ENCODE data around the gene CCIN.
"Not testable (repeated sequence)": the region's sequence is repeated elsewhere in the genome, so short reads cannot be mapped to it uniquely, and the experiment has no call there.

CCIN gene

DNA sequence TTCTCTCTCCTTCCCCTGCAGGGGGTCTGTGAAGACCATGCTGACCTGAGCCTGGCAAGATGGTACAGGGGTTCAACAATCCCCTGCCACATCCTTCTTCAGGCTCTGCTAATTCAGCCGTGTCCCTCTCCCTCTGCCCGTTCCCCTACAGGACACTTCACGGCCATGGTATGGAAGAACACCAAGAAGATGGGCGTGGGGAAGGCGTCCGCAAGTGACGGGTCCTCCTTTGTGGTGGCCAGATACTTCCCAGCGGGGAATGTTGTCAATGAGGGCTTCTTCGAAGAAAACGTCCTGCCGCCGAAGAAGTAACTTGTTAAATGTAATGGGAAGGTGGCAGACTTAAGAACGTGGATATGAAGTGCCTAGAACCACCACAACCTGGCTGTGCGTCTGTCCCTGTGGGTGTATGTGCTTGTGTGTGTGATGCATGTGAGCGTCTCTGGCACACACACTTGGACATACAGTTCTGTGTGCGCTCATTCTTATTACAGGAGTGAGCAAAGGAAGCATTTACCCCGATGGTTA is 6.9 kb upstream of the CCIN start:
- DNase-seq: no peak

DNA sequence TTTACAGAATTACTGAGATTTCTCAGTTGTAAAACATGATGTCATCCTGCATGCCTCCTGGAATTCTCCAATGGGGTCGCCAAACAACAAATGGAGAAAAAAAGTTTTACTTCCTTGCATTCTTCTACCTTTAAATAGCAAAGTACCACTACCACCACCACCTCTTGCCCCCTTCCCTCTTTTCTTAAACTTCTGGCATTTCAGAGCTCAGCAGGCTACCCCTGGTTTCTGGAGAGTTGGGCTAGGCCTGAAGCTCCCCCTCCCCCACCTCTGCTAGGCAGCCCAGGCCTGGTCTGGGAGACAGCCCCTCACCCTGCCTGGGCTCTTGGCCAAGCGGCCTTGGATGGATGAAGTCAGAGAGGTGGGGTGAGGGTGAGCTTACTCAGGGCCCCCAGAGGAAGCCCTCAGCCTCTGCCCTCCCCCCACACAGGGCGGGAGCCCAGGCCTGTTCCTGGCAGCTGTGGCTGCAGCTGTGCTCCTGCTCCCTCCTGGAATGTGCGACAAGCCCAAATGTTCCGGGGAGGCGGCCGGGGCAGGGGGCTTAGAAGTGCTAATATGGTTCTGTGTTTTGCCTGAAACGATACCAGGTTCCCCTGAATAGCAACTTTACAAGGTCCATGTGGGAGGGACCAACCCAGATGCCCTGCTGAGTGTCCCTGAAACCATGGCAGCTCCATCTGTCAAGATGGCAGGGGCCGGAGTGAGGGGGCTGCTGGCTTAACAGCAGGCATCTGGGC is 6.0 kb upstream of the CCIN start:
- peak; percentile 97 for DNase-seq

GRCh38 chr9:36163786-36164170 is 5.4 kb upstream of the CCIN start:
- DNase-seq: peak; percentile 79

- no peak for DNase-seq
Observed at GRCh38 chr9:36164372-36164771, 4.8 kb upstream of the CCIN start.

- DNase-seq: no peak
Observed at GRCh38 chr9:36164989-36165388, 4.2 kb upstream of the CCIN start.

DNA sequence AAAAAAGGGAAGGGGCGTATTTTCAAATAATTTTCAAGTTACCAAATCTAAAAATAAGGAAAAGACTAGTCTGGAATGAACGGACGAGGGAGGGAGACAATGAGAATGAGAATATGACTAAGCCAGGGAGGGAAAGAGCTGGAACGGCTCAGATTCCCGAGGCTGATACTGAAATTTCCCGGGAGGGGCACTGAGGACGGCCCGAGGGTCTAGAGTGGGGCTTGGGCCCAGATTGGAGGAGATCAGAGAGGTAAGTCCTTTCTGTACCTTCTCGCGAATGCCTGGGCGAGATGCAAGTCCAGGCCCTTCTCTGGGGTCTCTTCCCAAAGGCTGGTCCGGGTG is 3.4 kb upstream of the CCIN start:
- peak; percentile 58 for DNase-seq

DNA sequence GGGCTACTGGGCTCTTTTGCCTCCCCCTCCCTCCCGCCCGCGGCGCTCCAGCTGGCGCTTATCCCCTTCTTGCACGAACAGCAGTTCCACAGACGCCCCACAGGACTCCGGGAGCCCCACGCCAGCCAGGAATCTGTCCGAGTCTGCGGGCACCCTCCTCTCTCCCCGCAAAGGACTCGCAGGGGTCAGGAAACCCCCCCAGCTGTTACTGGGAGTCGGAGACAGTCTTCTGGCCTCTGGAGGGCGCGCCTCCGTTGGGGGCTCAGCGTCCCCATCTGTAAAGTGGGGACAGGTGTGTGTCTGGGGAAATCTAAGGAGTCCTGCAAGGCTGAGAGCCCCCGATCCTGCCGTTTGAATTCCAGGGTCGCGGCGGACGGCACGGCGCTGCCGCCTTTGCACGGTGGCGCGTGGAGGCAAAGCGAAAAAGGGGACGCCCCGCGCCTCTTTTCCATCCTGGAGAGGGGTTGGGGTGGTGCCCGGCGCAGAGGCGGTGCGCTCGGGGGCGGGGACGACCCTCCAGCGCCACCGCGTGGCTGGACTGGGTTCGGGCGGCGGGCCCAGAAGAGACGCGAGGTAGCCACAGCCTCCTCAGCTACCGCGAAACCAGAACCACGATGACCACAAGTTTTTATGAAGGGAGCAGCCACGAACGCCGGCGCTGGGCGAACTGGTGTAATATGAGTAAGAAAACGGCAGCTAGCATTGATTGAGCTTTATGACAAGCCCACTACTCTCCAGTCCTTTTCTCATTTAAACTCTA is 2.8 kb upstream of the CCIN start:
- peak; percentile 87 for DNase-seq

GRCh38 chr9:36169708-36170107 is 520 bp downstream of the CCIN start:
- DNase-seq: no peak

DNA sequence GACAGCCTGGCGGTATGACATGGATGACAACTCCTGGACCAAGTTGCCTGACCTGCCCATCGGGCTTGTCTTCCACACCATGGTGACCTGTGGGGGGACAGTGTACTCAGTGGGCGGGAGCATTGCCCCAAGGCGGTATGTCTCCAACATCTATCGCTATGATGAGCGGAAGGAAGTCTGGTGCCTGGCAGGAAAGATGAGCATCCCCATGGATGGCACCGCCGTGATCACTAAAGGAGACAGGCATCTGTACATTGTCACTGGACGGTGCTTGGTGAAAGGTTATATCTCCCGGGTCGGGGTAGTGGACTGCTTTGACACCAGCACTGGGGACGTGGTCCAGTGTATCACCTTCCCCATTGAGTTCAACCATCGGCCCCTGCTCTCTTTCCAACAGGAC is 1.3 kb downstream of the CCIN start:
- no peak for DNase-seq

- no peak for DNase-seq
Observed at GRCh38 chr9:36173861-36174260, 4.7 kb downstream of the CCIN start.

- DNase-seq: no peak
Observed at GRCh38 chr9:36174271-36174670, 5.1 kb downstream of the CCIN start.

DNA sequence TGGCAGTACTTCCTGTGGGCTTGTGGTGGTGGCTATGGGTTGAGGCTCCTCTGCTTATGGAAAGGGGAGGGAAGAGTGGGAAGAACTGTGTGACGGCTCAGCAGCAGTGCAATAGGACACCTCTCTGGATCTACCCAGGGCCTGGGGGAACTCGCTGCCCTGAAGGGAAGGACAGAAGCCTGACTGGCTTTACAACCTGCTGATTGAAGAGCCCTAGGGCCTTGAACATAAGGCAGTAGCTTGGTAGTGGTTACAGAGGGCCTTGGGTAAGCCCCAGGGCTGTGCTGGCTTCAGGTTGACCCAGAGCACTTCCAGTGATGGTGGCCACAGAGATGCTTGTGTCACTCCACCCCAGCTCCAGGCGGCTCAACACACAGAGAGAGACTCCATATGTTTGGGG is 5.5 kb downstream of the CCIN start:
- DNase-seq: no peak

GRCh38 chr9:36175209-36175608 is 6.0 kb downstream of the CCIN start:
- not testable (repeated sequence) for DNase-seq

DNA sequence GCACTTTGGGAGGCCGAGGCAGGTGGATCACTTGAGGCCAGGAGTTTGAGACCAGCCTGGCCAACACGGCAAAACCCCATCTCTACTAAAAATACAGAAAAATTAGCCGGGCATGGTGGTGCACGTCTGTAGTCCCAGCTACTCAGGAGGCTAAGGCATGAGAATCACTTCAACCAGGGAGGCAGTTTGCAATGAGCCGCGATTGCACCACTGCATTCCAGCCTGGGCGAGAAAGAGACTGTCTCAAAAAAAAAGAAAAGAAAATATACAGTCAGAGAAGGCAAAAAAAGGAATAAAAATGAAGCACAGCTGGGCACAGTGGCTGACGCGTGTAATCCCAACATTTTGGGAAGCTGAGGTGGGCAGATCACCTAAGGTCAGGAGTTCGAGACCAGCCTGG is 7.3 kb downstream of the CCIN start:
- not testable (repeated sequence) for DNase-seq

DNA sequence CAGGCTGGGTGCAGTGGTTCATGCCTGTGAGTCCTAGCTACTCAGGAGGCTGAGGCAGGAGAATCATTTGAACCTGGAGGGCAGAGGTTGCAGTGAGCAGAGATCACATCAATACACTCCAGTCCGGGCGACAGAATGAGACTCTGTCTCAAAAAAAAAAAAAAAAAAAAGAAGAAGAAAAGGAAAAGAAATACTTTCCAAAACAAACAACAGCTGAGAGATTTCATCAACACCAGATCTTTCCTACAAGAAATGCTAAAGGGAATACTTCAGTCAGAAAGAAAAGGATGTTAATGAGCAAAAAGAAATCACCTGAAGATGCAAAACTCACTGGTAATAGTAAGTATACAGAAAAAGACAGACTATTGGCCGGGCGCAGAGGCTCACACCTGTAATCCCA is 8.4 kb downstream of the CCIN start:
- DNase-seq: no peak

DNA sequence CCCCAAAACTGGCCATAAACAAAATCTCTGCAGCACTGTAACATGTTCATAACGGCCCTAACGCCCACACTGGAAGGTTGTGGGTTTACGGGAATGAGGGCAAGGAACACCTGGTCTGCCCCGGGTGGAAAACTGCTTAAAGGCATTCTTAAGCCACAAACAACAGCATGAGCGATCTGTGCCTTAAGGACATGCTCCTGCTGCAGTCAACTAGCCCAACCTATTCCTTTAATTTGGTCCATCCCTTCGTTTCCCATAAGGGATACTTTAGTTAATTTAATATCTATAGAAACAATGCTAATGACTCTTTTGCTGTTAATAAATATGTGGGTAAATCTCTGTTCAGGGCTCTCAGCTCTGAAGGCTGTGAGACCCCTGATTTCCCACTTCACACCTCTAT is 11.1 kb downstream of the CCIN start:
- DNase-seq: not testable (repeated sequence)

GRCh38 chr9:36187414-36187813 is 18.2 kb downstream of the CCIN start:
- DNase-seq: peak; percentile 95

- DNase-seq: no peak
Observed at GRCh38 chr9:36188212-36188611, 19.0 kb downstream of the CCIN start.

DNA sequence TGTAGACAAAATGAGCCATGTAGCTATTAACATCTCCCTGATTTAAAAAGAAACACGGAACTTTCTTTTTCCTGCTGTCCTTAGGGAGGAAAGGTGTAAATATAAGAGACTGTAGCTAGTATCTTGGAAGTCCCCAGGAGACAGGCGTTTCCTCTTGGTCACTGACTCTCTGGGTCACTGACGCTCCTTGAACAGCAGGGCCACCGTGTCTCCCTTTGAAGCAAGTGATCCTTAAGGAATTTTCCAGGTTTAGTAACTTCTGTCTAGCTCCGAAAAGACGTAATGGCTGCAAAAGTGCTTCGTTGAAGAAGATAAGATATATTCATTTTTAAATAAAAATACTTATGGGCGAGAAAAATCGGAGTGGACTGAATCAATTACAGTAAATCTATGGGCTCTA is 20.8 kb downstream of the CCIN start:
- no peak for DNase-seq

DNA sequence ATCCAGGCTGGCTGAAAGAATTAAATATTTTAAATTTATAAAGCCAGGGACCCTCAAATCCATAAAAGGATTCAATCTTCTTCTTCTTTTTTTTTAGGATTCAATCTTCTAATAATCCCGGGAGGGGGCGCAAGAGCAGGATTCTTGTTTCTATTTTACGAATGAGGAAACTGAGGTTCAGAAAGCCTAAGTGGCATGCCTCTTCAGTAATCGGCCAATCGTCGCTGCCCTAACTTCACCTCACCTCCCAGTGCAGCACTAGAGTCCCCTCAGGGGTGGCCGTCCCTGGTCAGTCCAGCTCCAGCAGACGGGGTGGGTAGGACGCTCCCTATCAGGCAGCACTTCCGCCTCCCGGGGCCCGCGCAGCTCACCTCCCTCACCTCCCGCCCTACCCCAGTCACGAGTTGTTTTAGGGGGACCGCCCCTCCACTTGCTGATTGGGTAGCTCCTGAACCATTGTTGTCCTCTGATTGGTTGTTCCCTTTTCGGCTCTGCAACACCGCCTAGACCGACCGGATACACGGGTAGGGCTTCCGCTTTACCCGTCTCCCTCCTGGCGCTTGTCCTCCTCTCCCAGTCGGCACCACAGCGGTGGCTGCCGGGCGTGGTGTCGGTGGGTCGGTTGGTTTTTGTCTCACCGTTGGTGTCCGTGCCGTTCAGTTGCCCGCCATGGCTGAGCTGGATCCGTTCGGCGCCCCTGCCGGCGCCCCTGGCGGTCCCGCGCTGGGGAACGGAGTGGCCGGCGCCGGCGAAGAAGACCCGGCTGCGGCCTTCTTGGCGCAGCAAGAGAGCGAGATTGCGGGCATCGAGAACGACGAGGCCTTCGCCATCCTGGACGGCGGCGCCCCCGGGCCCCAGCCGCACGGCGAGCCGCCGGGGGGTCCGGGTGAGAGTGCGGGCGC is 21.5 kb downstream of the CCIN start, which contains the start of gene CLTA:
CLTA (plus strand) TSS at position 534 of the 902 bp plus-strand sequence; CDS start at position 670, 136 bp downstream.
- DNase-seq: peak; percentile 99

DNA sequence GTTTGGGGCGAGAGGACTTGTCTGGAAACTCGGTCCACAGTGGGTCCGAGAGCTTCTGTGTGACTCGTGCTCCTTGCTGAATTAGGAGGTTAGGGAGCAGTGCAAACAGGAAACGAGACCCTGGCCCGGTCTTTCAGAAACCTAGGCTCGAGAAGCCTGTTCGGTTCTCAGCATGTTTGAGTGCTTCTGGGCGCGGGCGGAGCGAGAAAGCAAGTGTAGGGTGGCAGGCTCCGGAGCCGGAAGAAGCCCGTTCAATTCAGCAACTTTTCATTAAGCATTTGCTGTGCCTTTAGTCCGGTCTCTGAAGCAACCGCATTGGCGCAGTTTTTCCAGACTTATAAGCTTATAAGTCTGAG is 22.1 kb downstream of the CCIN start:
- no peak for DNase-seq

DNA sequence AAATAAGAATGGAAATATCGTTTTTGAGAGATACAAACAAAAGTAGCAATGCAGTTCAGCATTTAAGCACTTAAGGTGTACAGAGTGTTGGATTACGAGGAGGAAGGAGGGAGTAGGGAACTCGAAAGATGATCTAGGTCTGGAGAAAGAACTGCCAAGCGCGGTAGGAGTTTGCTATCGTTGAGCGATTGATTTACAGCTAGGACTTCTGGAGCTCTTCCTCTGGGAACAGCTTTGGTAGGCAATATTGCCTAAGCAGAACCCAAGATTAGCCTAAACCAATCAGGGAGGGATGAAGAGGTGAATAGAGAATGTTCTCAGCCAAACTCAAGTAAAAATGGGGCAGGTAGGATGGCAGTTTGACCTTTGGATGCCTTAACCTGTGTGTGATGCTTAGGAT is 22.5 kb downstream of the CCIN start:
- DNase-seq: no peak

- no peak for DNase-seq
Observed at GRCh38 chr9:36192196-36192595, 23.0 kb downstream of the CCIN start.

All from fibroblast of skin of right quadriceps (primary cell).